ENCODE data around the gene SP100. TPM values are rescaled to one million over a fixed set of nuclear protein-coding genes. Genes with fewer than 3 reads are reported as not detected.

The SP100 gene
- total and polyA plus RNA-seq, 2 of the 13 experiments (the other 11 are each of a cell fraction or from before 2014, with no cell fraction given): 12.6 to 16.5 TPM

GRCh38 chr2:230411570-230412370, 4.2 kb upstream of the SP100 start (continued):
- TF ChIP-seq ZBTB49 (CRISPR knock-in tag; IDR thresholded peaks at IDR 0.05; ENCODE audit: borderline replicate concordance): no peak
- TF ChIP-seq NFKBIZ (CRISPR knock-in tag; IDR thresholded peaks at IDR 0.05): peak; percentile 61; the same call in 1 of the 2 replicates
- TF ChIP-seq MLXIP (CRISPR knock-in tag; IDR thresholded peaks at IDR 0.05; ENCODE audit: borderline replicate concordance): no peak
- 0 out of 2 replicates have a peak, but pooled peaks have one; percentile 74 for TF ChIP-seq ZC3H13 (CRISPR knock-in tag; IDR thresholded peaks at IDR 0.05)
- TF ChIP-seq ZNF382 (CRISPR knock-in tag; IDR thresholded peaks at IDR 0.05; ENCODE audit: borderline replicate concordance): no peak
- no peak for TF ChIP-seq DBP (CRISPR knock-in tag; IDR thresholded peaks at IDR 0.05; ENCODE audit: not compliant biosample characterization)
- no peak for TF ChIP-seq ONECUT2 (CRISPR knock-in tag; IDR thresholded peaks at IDR 0.05)
- no peak for TF ChIP-seq ZNF414 (CRISPR knock-in tag; IDR thresholded peaks at IDR 0.05)
- no peak for TF ChIP-seq GTF2F1 (IDR thresholded peaks at IDR 0.05; ENCODE audit: low read length)
- no peak for TF ChIP-seq ZBTB40 (IDR thresholded peaks at IDR 0.05)
- TF ChIP-seq ZBTB40 (CRISPR knock-in tag; IDR thresholded peaks at IDR 0.05): no peak
- TF ChIP-seq SIN3B (IDR thresholded peaks at IDR 0.05; ENCODE audit: low read length): no peak

Data from HepG2 (cell line).